IMR-90 (cell line): ENCODE measurements around the gene ERC2.

Experiments used
- POLR2A ChIP-seq: IDR thresholded peaks from 2 replicates; pipeline ENCODE4 v1.6.1; 2012; ENCODE audit warnings: mild to moderate bottlenecking, low read depth, low read length
- RAD21 ChIP-seq: IDR thresholded peaks from 2 replicates; pipeline ENCODE4 v1.6.1; 2012; ENCODE audit warnings: low read length, improper control_type of control experiment
- RFX5 ChIP-seq: IDR thresholded peaks from 2 replicates; pipeline ENCODE4 v1.8.0; 2012; ENCODE audit warnings: low read depth, mild to moderate bottlenecking, low read length, moderate library complexity
- TF ChIP-seq, protein P1 (sequence below): conservative IDR thresholded peaks from 2 replicates; pipeline ENCODE4 v1.5.1; 2012; ENCODE audit warnings: mild to moderate bottlenecking, low read depth, low read length, improper control_type of control experiment
- TF ChIP-seq, protein P2 (sequence below): fragments of 150-350 bp; IDR thresholded peaks from 2 replicates; pipeline ENCODE4 v1.6.1; 2017; ENCODE audit warnings: mild to moderate bottlenecking, antibody characterized with exemption, low read length, low read depth

GRCh38 chr3:55486101-55486856 lies 982.0 kb downstream of the ERC2 start:
- no peak; the same call in 1 of the 2 replicates for TF ChIP-seq POLR2A
- TF ChIP-seq, protein P1, sequence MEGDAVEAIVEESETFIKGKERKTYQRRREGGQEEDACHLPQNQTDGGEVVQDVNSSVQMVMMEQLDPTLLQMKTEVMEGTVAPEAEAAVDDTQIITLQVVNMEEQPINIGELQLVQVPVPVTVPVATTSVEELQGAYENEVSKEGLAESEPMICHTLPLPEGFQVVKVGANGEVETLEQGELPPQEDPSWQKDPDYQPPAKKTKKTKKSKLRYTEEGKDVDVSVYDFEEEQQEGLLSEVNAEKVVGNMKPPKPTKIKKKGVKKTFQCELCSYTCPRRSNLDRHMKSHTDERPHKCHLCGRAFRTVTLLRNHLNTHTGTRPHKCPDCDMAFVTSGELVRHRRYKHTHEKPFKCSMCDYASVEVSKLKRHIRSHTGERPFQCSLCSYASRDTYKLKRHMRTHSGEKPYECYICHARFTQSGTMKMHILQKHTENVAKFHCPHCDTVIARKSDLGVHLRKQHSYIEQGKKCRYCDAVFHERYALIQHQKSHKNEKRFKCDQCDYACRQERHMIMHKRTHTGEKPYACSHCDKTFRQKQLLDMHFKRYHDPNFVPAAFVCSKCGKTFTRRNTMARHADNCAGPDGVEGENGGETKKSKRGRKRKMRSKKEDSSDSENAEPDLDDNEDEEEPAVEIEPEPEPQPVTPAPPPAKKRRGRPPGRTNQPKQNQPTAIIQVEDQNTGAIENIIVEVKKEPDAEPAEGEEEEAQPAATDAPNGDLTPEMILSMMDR: no peak
- no peak for TF ChIP-seq RFX5
- no peak; the same call in none of the 2 replicates for TF ChIP-seq RAD21
- TF ChIP-seq, protein P2, sequence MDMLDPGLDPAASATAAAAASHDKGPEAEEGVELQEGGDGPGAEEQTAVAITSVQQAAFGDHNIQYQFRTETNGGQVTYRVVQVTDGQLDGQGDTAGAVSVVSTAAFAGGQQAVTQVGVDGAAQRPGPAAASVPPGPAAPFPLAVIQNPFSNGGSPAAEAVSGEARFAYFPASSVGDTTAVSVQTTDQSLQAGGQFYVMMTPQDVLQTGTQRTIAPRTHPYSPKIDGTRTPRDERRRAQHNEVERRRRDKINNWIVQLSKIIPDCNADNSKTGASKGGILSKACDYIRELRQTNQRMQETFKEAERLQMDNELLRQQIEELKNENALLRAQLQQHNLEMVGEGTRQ: no peak
